Epithelial cell of alveolus of lung (primary cell): Measurements from ENCODE around the gene ARHGAP23. TPM values are rescaled to one million over a fixed set of nuclear protein-coding genes. Genes with fewer than 3 reads are reported as not detected.

Experiments used
- total RNA-seq: library from RNA; depleted of rRNA; stranded (reverse); fragments of >200 nt; gene quantifications from 2 replicates; pipeline ENCODE4 v1.2.1, GENCODE V29; 2015

Gene ARHGAP23, protein sequence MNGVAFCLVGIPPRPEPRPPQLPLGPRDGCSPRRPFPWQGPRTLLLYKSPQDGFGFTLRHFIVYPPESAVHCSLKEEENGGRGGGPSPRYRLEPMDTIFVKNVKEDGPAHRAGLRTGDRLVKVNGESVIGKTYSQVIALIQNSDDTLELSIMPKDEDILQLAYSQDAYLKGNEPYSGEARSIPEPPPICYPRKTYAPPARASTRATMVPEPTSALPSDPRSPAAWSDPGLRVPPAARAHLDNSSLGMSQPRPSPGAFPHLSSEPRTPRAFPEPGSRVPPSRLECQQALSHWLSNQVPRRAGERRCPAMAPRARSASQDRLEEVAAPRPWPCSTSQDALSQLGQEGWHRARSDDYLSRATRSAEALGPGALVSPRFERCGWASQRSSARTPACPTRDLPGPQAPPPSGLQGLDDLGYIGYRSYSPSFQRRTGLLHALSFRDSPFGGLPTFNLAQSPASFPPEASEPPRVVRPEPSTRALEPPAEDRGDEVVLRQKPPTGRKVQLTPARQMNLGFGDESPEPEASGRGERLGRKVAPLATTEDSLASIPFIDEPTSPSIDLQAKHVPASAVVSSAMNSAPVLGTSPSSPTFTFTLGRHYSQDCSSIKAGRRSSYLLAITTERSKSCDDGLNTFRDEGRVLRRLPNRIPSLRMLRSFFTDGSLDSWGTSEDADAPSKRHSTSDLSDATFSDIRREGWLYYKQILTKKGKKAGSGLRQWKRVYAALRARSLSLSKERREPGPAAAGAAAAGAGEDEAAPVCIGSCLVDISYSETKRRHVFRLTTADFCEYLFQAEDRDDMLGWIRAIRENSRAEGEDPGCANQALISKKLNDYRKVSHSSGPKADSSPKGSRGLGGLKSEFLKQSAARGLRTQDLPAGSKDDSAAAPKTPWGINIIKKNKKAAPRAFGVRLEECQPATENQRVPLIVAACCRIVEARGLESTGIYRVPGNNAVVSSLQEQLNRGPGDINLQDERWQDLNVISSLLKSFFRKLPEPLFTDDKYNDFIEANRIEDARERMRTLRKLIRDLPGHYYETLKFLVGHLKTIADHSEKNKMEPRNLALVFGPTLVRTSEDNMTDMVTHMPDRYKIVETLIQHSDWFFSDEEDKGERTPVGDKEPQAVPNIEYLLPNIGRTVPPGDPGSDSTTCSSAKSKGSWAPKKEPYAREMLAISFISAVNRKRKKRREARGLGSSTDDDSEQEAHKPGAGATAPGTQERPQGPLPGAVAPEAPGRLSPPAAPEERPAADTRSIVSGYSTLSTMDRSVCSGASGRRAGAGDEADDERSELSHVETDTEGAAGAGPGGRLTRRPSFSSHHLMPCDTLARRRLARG (N-terminal part only)
- 29.1 and 49.0 TPM in 2 replicates for total RNA-seq

DNA sequence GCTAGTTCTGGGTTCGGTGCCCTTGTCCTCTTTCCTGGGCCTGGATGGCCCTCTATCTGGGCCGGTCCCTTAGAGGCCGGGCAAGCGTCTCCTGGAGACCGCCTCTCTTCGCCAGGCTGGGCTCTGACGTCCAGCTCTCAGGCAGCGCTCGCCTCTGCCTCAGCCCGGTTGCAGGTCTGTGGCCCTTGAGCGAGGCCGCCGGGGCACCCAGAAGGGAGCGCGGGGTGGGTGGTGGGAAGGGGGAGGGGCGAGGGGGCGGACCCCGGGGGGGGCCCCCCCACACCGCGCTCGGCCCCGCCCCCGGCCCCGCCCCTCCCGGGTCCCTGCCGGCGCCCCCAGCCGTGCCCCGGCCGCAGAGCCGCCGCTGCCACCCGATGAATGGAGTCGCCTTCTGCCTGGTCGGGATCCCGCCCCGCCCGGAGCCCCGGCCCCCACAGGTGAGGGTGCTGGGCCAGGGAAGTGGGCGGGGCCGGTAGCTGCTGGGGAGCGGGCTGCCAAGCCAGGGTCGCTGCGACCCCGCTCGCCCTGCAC, at the start of gene ARHGAP23:
TSS of gene ARHGAP23 (plus strand) at position 353 of the 531 bp plus-strand sequence. CDS start at position 375, 22 bp downstream.

Other genes starting within 250 kb of the ARHGAP23 start
- not detected in 2 replicates for gene TBC1D3, start 235.9 kb upstream of the ARHGAP23 start, total RNA-seq
- 34.5 and 46.1 TPM in 2 replicates for gene MRPL45, start 131.3 kb upstream of the ARHGAP23 start, total RNA-seq
- gene GPR179, start 84.5 kb upstream of the ARHGAP23 start, total RNA-seq: not detected in 2 replicates
- gene SOCS7, start 76.6 kb upstream of the ARHGAP23 start, total RNA-seq: 5.9 and 7.4 TPM in 2 replicates
- not detected in 2 replicates for gene SRCIN1, start 177.5 kb downstream of the ARHGAP23 start, total RNA-seq
- 2.1 and 3.4 TPM in 2 replicates for gene EPOP, start 246.5 kb downstream of the ARHGAP23 start, total RNA-seq